SW 1271 (cell line): Measurements from ENCODE around the gene TMEM91.
"Not testable (repeated sequence)": the region's sequence is repeated elsewhere in the genome, so short reads cannot be mapped to it uniquely, and the experiment has no call there.

Source experiments
- DNase-seq, 2 experiments: peaks; one replicate each; lab custom pipeline; 2025; lab: John Stamatoyannopoulos, UW

Gene TMEM91

GRCh38 chr19:41376241-41376997, at the start of gene TMEM91:
TSS of gene TMEM91 (plus strand) at chr19:41376533. CDS start at chr19:41378310, 1,777 bp downstream.
- DNase-seq: no peak

- DNase-seq: no peak
These were observed 49.2 kb upstream of the TMEM91 start for GRCh38 chr19:41327076-41327575.

- no peak for DNase-seq
These were observed 48.7 kb upstream of the TMEM91 start for GRCh38 chr19:41327576-41328156.

- no peak for DNase-seq
These were observed 48.0 kb upstream of the TMEM91 start for GRCh38 chr19:41328157-41328841.

- DNase-seq: no peak
These were observed 47.5 kb upstream of the TMEM91 start for GRCh38 chr19:41328842-41329225.

- no peak for DNase-seq
These were observed 45.9 kb upstream of the TMEM91 start for GRCh38 chr19:41330481-41330880.

GRCh38 chr19:41330946-41331678, 45.2 kb upstream of the TMEM91 start:
- DNase-seq: no peak

GRCh38 chr19:41332000-41332399, 44.3 kb upstream of the TMEM91 start:
- DNase-seq: no peak

- no peak for DNase-seq
These were observed 43.9 kb upstream of the TMEM91 start for GRCh38 chr19:41332468-41332867.

- no peak for DNase-seq
These were observed 41.5 kb upstream of the TMEM91 start for GRCh38 chr19:41334793-41335192.

GRCh38 chr19:41335467-41335866, 40.9 kb upstream of the TMEM91 start:
- DNase-seq: no peak

- DNase-seq: peak in 1 of 2 experiments; percentile 43
These were observed 36.4 kb upstream of the TMEM91 start for GRCh38 chr19:41339936-41340335.

GRCh38 chr19:41341669-41342490, 34.5 kb upstream of the TMEM91 start:
- DNase-seq: no peak

- no peak for DNase-seq
These were observed 32.2 kb upstream of the TMEM91 start for GRCh38 chr19:41344162-41344561.

- not testable (repeated sequence) for DNase-seq
These were observed 29.4 kb upstream of the TMEM91 start for GRCh38 chr19:41346916-41347315.

- no peak for DNase-seq
These were observed 25.5 kb upstream of the TMEM91 start for GRCh38 chr19:41350735-41351338.

GRCh38 chr19:41351339-41352245, 24.7 kb upstream of the TMEM91 start:
- DNase-seq: peak in 1 of 2 experiments; percentile 48

GRCh38 chr19:41352279-41352608, 24.1 kb upstream of the TMEM91 start:
- no peak for DNase-seq

GRCh38 chr19:41352609-41353465, 23.5 kb upstream of the TMEM91 start:
- peak in 1 of 2 experiments; percentile 37 for DNase-seq
